Cardiac muscle cell (in vitro differentiated cells and primary cell): Measurements from ENCODE around the gene R3HDM2. TPM values are rescaled to one million over a fixed set of nuclear protein-coding genes. Genes with fewer than 3 reads are reported as not detected.

Experiments used
- DNase-seq, 2 donors: peaks; one replicate each; pipeline versions ENCODE4 v3.0.0 to v3.0.0-alpha.2; 2010 to 2017; ENCODE audit warnings: low read depth in 1 of 2, low spot score in 1 of 2
- H3K27ac ChIP-seq: fragments of 200-600 bp; sonication (generic); 2 replicates; pipeline ENCODE4 v1.5.1; 2016
- H3K27me3 ChIP-seq: fragments of 200-600 bp; sonication (generic); 2 replicates; pipeline ENCODE4 v1.6.0; 2016; ENCODE audit warnings: control low read depth
- H3K36me3 ChIP-seq: fragments of 200-600 bp; sonication (generic); 2 replicates; pipeline ENCODE4 v1.5.1; 2016; ENCODE audit warnings: control low read depth
- H3K4me1 ChIP-seq: fragments of 200-600 bp; sonication (generic); 2 replicates; pipeline ENCODE4 v1.8.1; 2017; ENCODE audit warnings: low read depth, mild to moderate bottlenecking, mixed run types
- H3K4me3 ChIP-seq: fragments of 200-600 bp; sonication (generic); 2 replicates; pipeline ENCODE4 v1.5.1; 2016; ENCODE audit warnings: mild to moderate bottlenecking
- H3K9me3 ChIP-seq: fragments of 200-600 bp; sonication (generic); 2 replicates; pipeline ENCODE4 v1.5.1; 2017; ENCODE audit warnings: low read depth, mild to moderate bottlenecking, control low read depth
- polyA plus RNA-seq: library from polyadenylated mRNA; unstranded; fragments of >200 nt; fragmentation: Nextera tagmentation; extraction: Ambion mirVana; gene quantifications from 2 replicates; pipeline ENCODE4 v1.2.1, GENCODE V29; 2016
- total RNA-seq: library from RNA; depleted of rRNA; stranded (reverse); fragments of >200 nt; gene quantifications from 2 replicates; pipeline ENCODE4 v1.2.3, GENCODE V29; 2016
- TF ChIP-seq, protein P1 (sequence below): IDR thresholded peaks from 2 replicates; pipeline ENCODE4 v1.5.1; 2012; ENCODE audit warnings: low read depth, mild to moderate bottlenecking, low read length

R3HDM2 gene
- total and polyA plus RNA-seq, 2 experiments from 2014 or later = 23.3 to 59.9 TPM

- H3K27ac ChIP-seq = no peak overlapping the region
- H3K36me3 ChIP-seq = no peaks in the 10 kb centered on the region
- H3K4me1 ChIP-seq = peaks cover 12% of the 10 kb centered on the region
- DNase-seq = no peak
- TF ChIP-seq, protein P1, sequence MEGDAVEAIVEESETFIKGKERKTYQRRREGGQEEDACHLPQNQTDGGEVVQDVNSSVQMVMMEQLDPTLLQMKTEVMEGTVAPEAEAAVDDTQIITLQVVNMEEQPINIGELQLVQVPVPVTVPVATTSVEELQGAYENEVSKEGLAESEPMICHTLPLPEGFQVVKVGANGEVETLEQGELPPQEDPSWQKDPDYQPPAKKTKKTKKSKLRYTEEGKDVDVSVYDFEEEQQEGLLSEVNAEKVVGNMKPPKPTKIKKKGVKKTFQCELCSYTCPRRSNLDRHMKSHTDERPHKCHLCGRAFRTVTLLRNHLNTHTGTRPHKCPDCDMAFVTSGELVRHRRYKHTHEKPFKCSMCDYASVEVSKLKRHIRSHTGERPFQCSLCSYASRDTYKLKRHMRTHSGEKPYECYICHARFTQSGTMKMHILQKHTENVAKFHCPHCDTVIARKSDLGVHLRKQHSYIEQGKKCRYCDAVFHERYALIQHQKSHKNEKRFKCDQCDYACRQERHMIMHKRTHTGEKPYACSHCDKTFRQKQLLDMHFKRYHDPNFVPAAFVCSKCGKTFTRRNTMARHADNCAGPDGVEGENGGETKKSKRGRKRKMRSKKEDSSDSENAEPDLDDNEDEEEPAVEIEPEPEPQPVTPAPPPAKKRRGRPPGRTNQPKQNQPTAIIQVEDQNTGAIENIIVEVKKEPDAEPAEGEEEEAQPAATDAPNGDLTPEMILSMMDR = no peak
- no peaks in the 10 kb centered on the region for H3K9me3 ChIP-seq
- no peak overlapping the region for H3K4me3 ChIP-seq
- H3K27me3 ChIP-seq = no peaks in the 10 kb centered on the region
Measured at GRCh38 chr12:57384478-57384877, 46.4 kb downstream of the R3HDM2 start.

DNA sequence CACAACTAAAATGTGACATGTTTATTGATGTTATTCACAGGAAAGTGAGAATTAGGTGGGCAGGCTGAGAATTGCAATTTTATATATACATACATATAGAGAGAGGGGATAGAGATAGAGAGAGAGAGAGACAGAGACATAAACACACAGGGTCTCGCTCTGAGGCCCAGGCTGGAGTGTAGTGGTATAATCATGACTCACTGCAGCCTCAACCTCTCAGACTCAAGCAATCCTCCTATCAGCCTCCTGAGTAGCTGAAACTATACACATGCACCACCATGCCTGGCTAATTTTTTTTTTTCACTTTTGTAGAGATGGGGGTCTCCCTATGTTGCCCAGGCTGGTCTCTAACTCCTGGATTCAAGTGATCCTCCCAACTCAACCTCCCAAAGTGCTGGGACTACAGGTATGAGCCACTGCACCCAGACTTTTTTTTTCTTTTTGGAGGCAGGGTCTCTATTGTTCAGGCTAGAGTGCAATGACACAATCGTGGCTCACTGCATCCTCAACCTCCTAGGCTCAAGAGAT, 49.1 kb downstream of the R3HDM2 start:
- Histone ChIP-seq H3K4me3 (no peak overlapping the region), H3K9me3 (no peaks in the 10 kb centered on the region), H3K36me3 (no peaks in the 10 kb centered on the region), H3K4me1 (peaks cover 6% of the 10 kb centered on the region), H3K27ac (no peak overlapping the region), H3K27me3 (no peaks in the 10 kb centered on the region)
- DNase-seq = no peak
- TF ChIP-seq, protein P1 = no peak

- TF ChIP-seq, protein P1 = no peak
- H3K4me1 ChIP-seq = peaks cover 6% of the 10 kb centered on the region
- H3K27ac ChIP-seq = no peak overlapping the region
- no peak overlapping the region for H3K4me3 ChIP-seq
- DNase-seq = no peak
- H3K36me3 ChIP-seq = no peaks in the 10 kb centered on the region
- no peaks in the 10 kb centered on the region for H3K9me3 ChIP-seq
- H3K27me3 ChIP-seq = no peaks in the 10 kb centered on the region
Measured at GRCh38 chr12:57380300-57380699, 50.5 kb downstream of the R3HDM2 start.

DNA sequence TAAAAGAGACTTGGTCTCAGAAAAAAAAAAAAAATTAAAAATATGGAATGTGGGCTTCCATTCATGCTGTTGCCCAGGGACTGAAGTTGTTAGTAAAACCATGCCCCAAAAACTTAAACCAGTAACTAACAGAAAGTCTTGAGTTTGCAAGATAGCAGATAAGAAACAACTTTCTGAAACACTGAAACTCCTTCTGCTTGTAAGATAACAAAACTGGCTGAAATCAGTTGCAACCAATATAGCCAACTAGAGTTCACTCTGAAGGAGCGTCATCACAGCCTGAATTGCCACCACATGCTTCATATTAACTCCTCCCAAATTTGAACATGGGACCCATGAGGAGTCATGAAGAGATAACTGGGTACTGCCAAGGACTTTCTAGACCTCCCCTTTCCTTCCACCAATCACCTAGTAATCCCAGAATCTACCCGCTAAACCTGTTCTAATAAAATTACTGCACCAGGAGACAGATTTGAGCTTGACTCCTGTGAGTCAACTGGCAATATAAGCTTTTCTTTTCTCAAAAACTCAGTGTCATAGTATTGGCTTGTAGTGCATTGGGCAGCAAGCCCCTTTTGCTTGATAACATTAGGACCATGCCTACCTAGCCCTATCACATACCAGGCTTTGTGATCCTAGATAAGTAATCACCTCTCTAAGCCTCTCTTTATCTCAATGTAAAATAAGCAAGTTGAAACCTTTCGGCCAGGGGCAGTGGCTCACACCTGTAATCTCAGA, 53.6 kb downstream of the R3HDM2 start:
- DNase-seq = peak in 1 of 2 donors; percentile 17
- TF ChIP-seq, protein P1 = no peak
- Histone ChIP-seq H3K36me3 (no peaks in the 10 kb centered on the region), H3K27me3 (no peaks in the 10 kb centered on the region), H3K4me1 (peaks cover 9% of the 10 kb centered on the region), H3K4me3 (no peak overlapping the region), H3K9me3 (no peaks in the 10 kb centered on the region), H3K27ac (peak overlapping the region; percentile 6)

GRCh38 chr12:57372233-57372632, 58.6 kb downstream of the R3HDM2 start:
- TF ChIP-seq, protein P1 = no peak
- H3K4me1 ChIP-seq = peaks cover 21% of the 10 kb centered on the region
- DNase-seq = peak; percentile 51 to 60
- no peaks in the 10 kb centered on the region for H3K9me3 ChIP-seq
- H3K4me3 ChIP-seq = no peak overlapping the region
- H3K27ac ChIP-seq = peak overlapping the region; percentile 56
- no peaks in the 10 kb centered on the region for H3K36me3 ChIP-seq
- no peaks in the 10 kb centered on the region for H3K27me3 ChIP-seq
